Lower leg skin (tissue), 3 donors: ENCODE results near the gene COL25A1.

Experiments used
- CTCF ChIP-seq, 3 donors: fragments of 450-650 bp; IDR thresholded peaks; one replicate each; pipeline ENCODE4 v1.5.1; 2016; ENCODE audit warnings: antibody characterized with exemption in 3 of 3, mild to moderate bottlenecking in 3 of 3, moderate library complexity in 2 of 3
- POLR2A ChIP-seq, 2 donors: fragments of 450-650 bp; IDR thresholded peaks; one replicate each; pipeline ENCODE4 v1.6.1; 2016 to 2017; ENCODE audit warnings: antibody characterized with exemption in 2 of 2, mild to moderate bottlenecking in 1 of 2, moderate library complexity in 1 of 2

DNA sequence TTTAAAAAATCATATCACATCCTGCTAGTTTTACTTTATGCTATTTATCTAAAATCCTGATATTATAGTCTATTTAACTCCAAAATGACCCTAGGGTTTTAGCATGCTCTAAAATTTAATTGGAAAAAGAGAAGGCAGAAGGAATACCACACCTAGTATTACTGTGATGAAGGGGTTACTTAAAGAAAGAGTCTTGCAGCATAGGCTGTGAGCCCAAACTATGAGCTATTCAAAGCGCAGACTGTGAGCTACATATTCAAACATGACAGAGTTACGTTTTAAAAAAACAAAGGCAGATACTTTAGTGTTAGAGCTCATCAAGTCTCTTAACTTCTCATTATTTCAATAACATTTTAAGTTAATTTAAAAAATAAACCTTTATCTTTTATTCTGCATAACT, 291.9 kb downstream of the COL25A1 start:
- TF ChIP-seq CTCF (IDR thresholded peaks at IDR 0.05) (no peak), POLR2A (IDR thresholded peaks at IDR 0.05) (no peak)
